Thymus (tissue), 11 donors: Measurements from ENCODE around the gene SIDT2. TPM values are rescaled to one million over a fixed set of nuclear protein-coding genes. Genes with fewer than 3 reads are reported as not detected.

ENCODE experiments used
- DNase-seq, 9 donors: peaks; one replicate each; pipeline ENCODE4 v3.0.0-alpha.2; 2013; ENCODE audit warnings: low spot score in 9 of 9, low read depth in 6 of 9, missing footprints in 1 of 9
- H3K27ac ChIP-seq, 2 donors: one replicate each; pipeline ENCODE4 v1.5.1; 2013; ENCODE audit warnings: control low read depth in 1 of 2, low read depth in 1 of 2, low read length in 1 of 2, mild to moderate bottlenecking in 1 of 2, moderate library complexity in 1 of 2
- H3K27me3 ChIP-seq, 2 donors: one replicate each; pipeline ENCODE4 v1.5.1; 2013; ENCODE audit warnings: low read length in 1 of 2; ENCODE audit not compliant: control insufficient read depth in 2 of 2, insufficient read depth in 1 of 2
- H3K36me3 ChIP-seq, 2 donors: one replicate each; pipeline ENCODE4 v1.5.1; 2013; ENCODE audit warnings: low read length in 1 of 2, mild to moderate bottlenecking in 1 of 2, moderate library complexity in 1 of 2; ENCODE audit not compliant: control insufficient read depth in 2 of 2, insufficient read depth in 2 of 2
- H3K4me1 ChIP-seq, 2 donors: one replicate each; pipeline ENCODE4 v1.5.1; 2013; ENCODE audit warnings: low read length in 2 of 2; ENCODE audit not compliant: control insufficient read depth in 2 of 2, insufficient read depth in 2 of 2
- H3K4me3 ChIP-seq, 2 donors: one replicate each; pipeline ENCODE4 v1.5.1; 2013; ENCODE audit warnings: low read length in 2 of 2, control low read depth in 1 of 2, mild to moderate bottlenecking in 1 of 2
- H3K9me3 ChIP-seq, 2 donors: one replicate each; pipeline ENCODE4 v1.5.1; 2013; ENCODE audit warnings: low read length in 1 of 2, mild to moderate bottlenecking in 1 of 2; ENCODE audit not compliant: control insufficient read depth in 2 of 2, insufficient read depth in 1 of 2
- WGBS: extraction: QIAGEN DNeasy Blood & Tissue Kit; methylation state at CpG from one replicate; pipeline ENCODE4 v1.1.7; 2013; 5-methylcytosine and 5-hydroxymethylcytosine counted together
- polyA plus RNA-seq: library from polyadenylated mRNA; stranded (reverse); fragments of 200-250 nt; gene quantifications from one replicate; pipeline ENCODE4 v1.2.3, GENCODE V29; 2013
- total RNA-seq: library from RNA; stranded (reverse); fragments of 120-200 nt; gene quantifications from one replicate; pipeline ENCODE4 v1.2.4, GENCODE V29; 2013
- donor health status: healthy.

The SIDT2 gene
- total and polyA plus RNA-seq, 2 donors: 5.1 to 22.5 TPM

DNA sequence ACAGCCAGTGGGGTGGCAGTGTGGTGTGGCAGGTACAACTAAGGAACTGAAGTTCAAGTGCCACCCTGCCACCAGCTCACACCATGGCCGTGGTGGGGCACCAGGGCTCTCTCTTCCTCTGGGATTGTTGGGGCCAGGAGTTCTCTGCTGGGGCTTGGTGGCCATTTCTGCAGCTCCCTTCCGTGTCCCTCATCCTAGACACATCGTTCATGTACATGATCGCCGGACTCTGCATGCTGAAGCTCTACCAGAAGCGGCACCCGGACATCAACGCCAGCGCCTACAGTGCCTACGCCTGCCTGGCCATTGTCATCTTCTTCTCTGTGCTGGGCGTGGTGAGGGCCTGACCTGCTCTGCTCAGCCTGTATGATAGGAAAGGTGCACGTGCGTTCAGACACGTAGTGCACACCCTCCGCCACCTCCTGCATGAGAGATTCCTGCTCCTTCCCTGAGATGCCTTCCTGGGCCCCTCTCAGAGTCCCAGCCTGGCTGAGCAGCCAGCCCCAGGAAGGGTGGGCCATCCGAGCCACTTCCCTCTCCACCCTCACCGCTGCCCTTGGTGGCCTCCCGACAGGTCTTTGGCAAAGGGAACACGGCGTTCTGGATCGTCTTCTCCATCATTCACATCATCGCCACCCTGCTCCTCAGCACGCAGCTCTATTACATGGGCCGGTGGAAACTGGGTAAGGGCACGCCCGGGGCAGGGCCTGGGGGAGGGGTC is 13.3 kb downstream of the SIDT2 start:
- Histone ChIP-seq H3K27me3 (no peaks in the 10 kb centered on the region), H3K36me3 (peaks cover 6 to 51% of the 10 kb centered on the region in 2 donors), H3K4me1 (no peaks in the 10 kb centered on the region), H3K9me3 (no peaks in the 10 kb centered on the region), H3K27ac (no peak overlapping the region), H3K4me3 (no peak overlapping the region)
- DNase-seq: no peak
- 97% methylated on average over 26 of the region's 26 CpGs for WGBS

DNA sequence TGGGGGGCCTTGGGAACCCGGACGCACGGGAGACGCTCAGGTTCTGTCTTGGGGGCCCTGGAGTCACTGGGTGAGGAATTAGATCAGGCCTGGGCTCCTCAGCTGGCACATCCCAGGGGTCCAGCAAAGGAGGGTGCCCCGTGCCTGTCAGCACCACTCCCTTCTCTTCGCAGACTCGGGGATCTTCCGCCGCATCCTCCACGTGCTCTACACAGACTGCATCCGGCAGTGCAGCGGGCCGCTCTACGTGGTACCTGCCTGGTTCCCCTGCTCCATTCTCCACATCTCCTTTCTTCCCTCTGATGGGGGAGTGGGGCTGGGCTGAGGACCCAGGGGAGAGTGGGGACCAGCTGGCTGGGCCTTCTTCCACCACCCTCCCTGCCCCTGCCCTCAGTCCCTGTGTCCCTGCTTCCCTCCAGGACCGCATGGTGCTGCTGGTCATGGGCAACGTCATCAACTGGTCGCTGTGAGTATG is 13.9 kb downstream of the SIDT2 start:
- WGBS: 97% methylated on average over 17 of the region's 17 CpGs
- no peaks in the 10 kb centered on the region for H3K4me1 ChIP-seq
- H3K27me3 ChIP-seq: no peaks in the 10 kb centered on the region
- no peak overlapping the region for H3K27ac ChIP-seq
- H3K4me3 ChIP-seq: no peak overlapping the region
- DNase-seq: no peak
- no peaks in the 10 kb centered on the region for H3K9me3 ChIP-seq
- H3K36me3 ChIP-seq: peaks cover 6 to 49% of the 10 kb centered on the region in 2 donors

DNA sequence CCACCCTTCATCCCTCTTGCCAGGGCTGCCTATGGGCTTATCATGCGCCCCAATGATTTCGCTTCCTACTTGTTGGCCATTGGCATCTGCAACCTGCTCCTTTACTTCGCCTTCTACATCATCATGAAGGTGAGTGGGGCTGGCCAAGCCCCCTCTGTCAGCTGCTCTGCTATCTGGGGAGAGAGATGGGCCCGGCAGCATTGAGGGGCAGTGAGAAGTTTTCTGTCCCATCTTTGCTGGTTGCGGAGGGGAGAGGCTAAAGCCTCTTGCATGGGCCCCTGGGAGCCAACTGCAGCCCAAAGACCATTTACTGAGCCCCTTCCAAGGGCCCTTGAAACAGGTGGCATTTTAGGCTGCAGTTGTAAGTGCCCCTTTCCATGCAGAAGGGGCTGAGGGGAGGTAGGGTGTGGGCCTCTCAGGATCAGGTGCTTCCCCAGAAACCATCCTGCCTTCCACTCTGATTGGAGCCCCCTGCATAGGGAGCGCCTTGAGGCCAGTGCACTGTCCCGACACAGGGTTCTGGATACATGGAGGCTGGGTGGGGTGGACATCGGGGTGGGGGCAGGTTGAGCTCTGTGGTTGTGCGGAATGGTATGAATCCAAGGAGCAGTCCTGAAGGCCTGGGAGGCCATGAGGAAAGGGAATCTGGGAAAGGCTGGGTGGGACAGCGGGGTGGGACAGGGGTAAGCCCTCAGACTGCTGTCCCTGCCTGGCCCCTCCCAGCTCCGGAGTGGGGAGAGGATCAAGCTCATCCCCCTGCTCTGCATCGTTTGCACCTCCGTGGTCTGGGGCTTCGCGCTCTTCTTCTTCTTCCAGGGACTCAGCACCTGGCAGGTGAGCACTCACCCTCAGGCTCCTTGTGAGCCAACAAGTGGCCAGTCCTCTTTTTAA is 14.8 kb downstream of the SIDT2 start:
- Histone ChIP-seq H3K4me1 (no peaks in the 10 kb centered on the region), H3K27ac (no peak overlapping the region), H3K4me3 (no peak overlapping the region), H3K27me3 (peaks cover 0 to under 1% of the 10 kb centered on the region in 2 donors), H3K36me3 (peaks cover 6 to 42% of the 10 kb centered on the region in 2 donors), H3K9me3 (no peaks in the 10 kb centered on the region)
- WGBS: 98% methylated on average over 15 of the region's 15 CpGs
- no peak for DNase-seq

DNA sequence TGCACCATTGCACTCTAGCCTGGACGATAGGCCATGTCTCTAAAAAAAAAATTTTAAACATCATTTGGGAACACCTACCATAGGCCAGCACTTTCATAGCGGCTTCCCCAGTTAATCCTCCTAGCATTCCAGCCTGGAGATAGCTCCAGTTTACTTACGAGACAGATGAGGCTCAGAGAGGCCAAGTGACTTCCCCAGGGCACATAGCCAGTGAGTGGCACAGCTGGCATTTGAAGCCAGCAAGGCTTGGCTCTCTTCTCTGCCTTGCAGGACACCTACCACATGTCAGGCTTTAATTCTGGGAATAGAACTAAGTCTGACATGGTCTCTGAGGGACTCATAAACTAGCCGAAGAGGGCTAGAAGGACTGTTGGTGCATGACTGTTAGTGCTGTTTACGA is 15.7 kb downstream of the SIDT2 start:
- DNase-seq: no peak
- H3K27me3 ChIP-seq: peaks cover 0 to 10% of the 10 kb centered on the region in 2 donors
- H3K9me3 ChIP-seq: no peaks in the 10 kb centered on the region
- no peak overlapping the region for H3K27ac ChIP-seq
- 93% methylated on average over 5 of the region's 5 CpGs for WGBS
- peaks cover 6 to 33% of the 10 kb centered on the region in 2 donors for H3K36me3 ChIP-seq
- no peak overlapping the region for H3K4me3 ChIP-seq
- no peaks in the 10 kb centered on the region for H3K4me1 ChIP-seq

DNA sequence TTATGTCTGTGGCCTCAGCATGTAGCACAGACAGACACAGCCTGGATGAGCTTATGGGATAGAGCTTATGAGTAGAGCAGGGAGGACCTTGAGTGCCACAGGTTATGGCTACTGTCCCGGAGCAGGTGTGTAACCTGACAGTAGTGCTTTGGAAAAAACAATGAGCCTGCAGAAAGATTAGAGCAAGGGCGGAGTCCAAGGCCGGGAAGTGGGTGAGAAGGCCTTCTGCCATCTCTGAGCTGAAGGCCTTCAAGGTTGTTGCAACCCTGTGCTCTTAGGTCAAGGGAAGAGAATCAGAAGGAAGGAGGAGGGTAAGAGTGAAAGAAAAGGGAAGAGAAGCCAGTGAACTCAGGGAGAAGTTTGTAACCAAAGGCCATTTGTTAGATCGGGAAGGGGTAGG is 16.7 kb downstream of the SIDT2 start:
- H3K4me1 ChIP-seq: no peaks in the 10 kb centered on the region
- DNase-seq: no peak
- no peak overlapping the region for H3K4me3 ChIP-seq
- H3K9me3 ChIP-seq: no peaks in the 10 kb centered on the region
- peaks cover 6 to 23% of the 10 kb centered on the region in 2 donors for H3K36me3 ChIP-seq
- WGBS: 97% methylated on average over 4 of the region's 4 CpGs
- no peak overlapping the region for H3K27ac ChIP-seq
- H3K27me3 ChIP-seq: peaks cover 0 to 17% of the 10 kb centered on the region in 2 donors

DNA sequence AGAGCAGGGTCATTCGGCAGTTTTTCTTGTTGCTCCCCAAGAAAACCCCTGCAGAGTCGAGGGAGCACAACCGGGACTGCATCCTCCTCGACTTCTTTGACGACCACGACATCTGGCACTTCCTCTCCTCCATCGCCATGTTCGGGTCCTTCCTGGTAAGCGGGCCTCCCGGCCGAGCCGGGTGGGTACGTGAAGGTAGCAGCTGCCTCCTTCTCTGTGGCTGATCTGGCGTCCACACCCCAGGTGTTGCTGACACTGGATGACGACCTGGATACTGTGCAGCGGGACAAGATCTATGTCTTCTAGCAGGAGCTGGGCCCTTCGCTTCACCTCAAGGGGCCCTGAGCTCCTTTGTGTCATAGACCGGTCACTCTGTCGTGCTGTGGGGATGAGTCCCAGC is 17.2 kb downstream of the SIDT2 start:
- 71% methylated on average over 19 of the region's 19 CpGs for WGBS
- H3K4me3 ChIP-seq: no peak overlapping the region
- H3K27me3 ChIP-seq: peaks cover 0 to 17% of the 10 kb centered on the region in 2 donors
- no peaks in the 10 kb centered on the region for H3K9me3 ChIP-seq
- no peak overlapping the region for H3K27ac ChIP-seq
- DNase-seq: no peak
- H3K4me1 ChIP-seq: no peaks in the 10 kb centered on the region
- H3K36me3 ChIP-seq: peaks cover 6 to 23% of the 10 kb centered on the region in 2 donors

DNA sequence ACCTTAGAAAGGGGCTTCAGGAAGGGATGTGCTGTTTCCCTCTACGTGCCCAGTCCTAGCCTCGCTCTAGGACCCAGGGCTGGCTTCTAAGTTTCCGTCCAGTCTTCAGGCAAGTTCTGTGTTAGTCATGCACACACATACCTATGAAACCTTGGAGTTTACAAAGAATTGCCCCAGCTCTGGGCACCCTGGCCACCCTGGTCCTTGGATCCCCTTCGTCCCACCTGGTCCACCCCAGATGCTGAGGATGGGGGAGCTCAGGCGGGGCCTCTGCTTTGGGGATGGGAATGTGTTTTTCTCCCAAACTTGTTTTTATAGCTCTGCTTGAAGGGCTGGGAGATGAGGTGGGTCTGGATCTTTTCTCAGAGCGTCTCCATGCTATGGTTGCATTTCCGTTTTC is 18.5 kb downstream of the SIDT2 start:
- 98% methylated on average over 7 of the region's 7 CpGs for WGBS
- Histone ChIP-seq H3K4me1 (no peaks in the 10 kb centered on the region), H3K27ac (no peak overlapping the region), H3K9me3 (no peaks in the 10 kb centered on the region), H3K36me3 (peaks cover 3 to 16% of the 10 kb centered on the region in 2 donors), H3K4me3 (no peak overlapping the region), H3K27me3 (peaks cover 0 to 17% of the 10 kb centered on the region in 2 donors)
- no peak for DNase-seq

DNA sequence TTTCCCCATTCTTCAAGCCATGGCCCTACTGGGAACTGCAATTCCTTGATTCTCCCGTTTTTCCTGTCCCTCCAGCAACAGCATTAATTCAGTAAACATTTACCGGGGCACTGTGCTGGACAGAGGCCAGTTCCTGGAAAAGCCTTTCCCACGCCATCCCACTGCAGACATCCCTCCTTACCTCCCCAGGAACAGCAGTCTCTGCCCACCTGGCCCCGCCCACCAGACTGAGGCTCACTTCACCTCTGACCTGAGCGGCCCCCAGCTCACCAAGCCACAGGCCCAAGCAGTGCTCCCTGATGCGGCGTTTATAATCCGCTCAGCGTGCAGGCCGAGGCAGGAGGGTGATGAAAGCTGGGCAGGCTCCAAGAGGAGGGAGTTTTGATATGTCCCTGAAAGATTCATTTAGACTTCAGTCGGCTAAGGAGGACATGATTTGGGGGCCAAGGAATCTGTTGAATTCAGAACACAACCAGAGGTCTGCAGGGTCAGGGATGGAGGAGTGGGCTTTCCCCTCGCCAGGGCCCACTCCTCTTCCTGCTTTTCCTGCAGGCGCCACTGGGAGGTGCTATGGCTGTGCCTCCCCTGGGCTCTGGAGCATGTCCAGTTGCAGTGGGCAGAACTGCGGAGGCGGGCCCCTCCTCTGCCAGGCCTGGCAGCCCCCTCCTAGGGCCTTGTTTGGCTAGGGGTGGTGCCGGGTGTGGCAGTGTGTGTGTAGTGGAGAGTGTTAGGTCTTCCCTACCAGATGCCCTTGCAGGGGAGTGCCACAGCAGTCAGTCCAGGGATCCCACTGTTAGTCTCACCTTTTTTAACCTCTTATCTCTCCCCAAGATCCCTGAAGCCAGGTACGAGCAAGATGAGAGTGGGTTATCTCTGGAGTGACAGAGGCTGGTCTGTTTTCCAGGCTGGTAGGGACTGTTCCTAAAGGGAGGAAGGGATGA is 19.2 kb downstream of the SIDT2 start:
- Histone ChIP-seq H3K4me3 (no peak overlapping the region), H3K27me3 (peaks cover 0 to 17% of the 10 kb centered on the region in 2 donors), H3K9me3 (no peaks in the 10 kb centered on the region), H3K36me3 (peaks cover 5 to 9% of the 10 kb centered on the region in 2 donors), H3K27ac (no peak overlapping the region), H3K4me1 (no peaks in the 10 kb centered on the region)
- DNase-seq: no peak
- WGBS: 93% methylated on average over 17 of the region's 17 CpGs
